GM12801 (cell line): ENCODE results near the gene TCF4.

ENCODE experiments used
- TF ChIP-seq, protein P1 (sequence below): IDR thresholded peaks from one replicate; pipeline ENCODE4 v1.5.1; 2011; ENCODE audit warnings: control low read depth; ENCODE audit not compliant: insufficient read length; ENCODE audit errors: extremely low read depth

TCF4 gene

DNA sequence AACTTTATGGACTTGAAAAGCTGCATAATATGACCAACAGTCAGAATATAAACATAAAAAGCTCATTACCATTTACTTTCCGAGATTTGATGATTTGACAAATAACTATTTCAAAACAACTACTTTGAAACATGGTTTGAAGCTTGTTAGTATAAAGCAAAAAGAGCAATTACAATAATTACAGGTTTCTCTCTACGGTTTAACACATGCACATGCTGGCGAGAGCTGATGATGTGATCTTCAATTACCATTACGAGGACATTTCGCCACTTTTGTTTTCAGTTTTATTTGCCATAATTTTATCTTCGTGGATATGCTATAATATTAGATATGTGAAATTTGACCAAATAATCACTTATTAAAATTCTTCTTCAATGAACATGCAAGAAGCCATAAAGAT, 270.1 kb downstream of the TCF4 start:
- TF ChIP-seq, protein P1, sequence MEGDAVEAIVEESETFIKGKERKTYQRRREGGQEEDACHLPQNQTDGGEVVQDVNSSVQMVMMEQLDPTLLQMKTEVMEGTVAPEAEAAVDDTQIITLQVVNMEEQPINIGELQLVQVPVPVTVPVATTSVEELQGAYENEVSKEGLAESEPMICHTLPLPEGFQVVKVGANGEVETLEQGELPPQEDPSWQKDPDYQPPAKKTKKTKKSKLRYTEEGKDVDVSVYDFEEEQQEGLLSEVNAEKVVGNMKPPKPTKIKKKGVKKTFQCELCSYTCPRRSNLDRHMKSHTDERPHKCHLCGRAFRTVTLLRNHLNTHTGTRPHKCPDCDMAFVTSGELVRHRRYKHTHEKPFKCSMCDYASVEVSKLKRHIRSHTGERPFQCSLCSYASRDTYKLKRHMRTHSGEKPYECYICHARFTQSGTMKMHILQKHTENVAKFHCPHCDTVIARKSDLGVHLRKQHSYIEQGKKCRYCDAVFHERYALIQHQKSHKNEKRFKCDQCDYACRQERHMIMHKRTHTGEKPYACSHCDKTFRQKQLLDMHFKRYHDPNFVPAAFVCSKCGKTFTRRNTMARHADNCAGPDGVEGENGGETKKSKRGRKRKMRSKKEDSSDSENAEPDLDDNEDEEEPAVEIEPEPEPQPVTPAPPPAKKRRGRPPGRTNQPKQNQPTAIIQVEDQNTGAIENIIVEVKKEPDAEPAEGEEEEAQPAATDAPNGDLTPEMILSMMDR, result no peak

GRCh38 chr18:55317324-55317723, 270.7 kb downstream of the TCF4 start:
- TF ChIP-seq, protein P1, result no peak

- TF ChIP-seq, protein P1, result no peak
Observed at GRCh38 chr18:55316486-55317184, 271.4 kb downstream of the TCF4 start.

GRCh38 chr18:55314615-55315237, 273.3 kb downstream of the TCF4 start:
- TF ChIP-seq, protein P1, result no peak

- TF ChIP-seq, protein P1, result no peak
Observed at GRCh38 chr18:55314031-55314430, 274.0 kb downstream of the TCF4 start.

DNA sequence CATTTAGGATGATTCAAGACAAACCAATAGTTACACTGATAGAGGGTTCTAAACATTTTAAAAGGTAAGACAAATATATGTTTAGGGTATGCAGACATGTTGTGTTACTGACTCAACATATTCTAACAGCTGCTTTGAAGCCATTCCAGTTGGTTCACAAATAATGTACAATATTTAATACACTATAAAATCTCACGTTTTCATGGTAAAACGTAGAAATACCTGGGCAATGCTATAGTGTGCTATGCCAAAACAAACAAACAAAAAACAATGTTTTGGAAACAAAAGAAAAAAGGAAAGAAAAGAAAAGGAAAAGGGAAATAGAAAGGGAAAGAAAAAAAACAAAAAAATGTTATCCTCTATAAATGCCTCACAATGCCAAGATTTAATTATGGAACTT, 277.1 kb downstream of the TCF4 start:
- TF ChIP-seq, protein P1, result no peak

DNA sequence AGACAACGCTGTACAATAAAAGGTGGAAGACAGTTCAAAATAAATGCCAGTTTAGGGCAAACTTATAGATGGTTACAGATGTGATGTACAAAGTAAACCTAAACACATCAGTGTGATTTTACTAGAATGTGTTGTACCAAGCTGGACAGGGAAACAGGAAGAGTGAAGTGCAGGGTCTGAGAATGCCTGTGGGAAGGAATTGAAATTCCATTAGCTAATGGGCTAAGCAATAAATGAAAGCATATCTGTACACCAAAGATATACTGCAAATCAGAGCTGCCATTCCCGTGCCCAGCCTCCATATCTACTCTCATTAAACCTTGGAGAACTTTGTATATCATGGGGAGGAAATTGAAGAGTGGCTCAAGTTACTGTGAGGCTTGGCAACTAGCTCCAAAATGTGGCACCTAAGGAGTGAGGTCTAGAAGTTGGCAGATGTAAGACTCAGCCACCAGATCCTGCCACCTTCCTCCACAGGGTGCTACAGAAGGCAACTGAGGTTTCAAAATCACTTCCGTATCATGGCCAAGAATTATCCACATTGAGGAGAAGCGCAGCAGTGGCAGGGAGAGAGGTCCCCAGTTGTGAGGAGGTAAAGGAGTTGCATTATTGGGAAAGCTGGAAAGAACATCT, 277.8 kb downstream of the TCF4 start:
- TF ChIP-seq, protein P1, result no peak
